Stomach (tissue), 9 donors: ENCODE results near the gene PIK3R6. TPM values are rescaled to one million over a fixed set of nuclear protein-coding genes. Genes with fewer than 3 reads are reported as not detected.

Experiments used
- DNase-seq, 2 donors: peaks; one replicate each; pipeline versions ENCODE4 v3.0.0 to v3.0.0-alpha.2; 2013 to 2019
- H3K27ac ChIP-seq, 5 donors: fragments of 200-600 bp in 4 of 5; sonication (generic) in 4 of 5; one replicate each; pipeline ENCODE4 v1.5.1; 2013 to 2019; ENCODE audit warnings: mild to moderate bottlenecking in 1 of 5, moderate library complexity in 1 of 5
- H3K27me3 ChIP-seq, 3 donors: fragments of 200-600 bp; sonication (generic); one replicate each; pipeline ENCODE4 v1.5.1; 2017 to 2019; ENCODE audit warnings: mixed run types in 1 of 3
- H3K36me3 ChIP-seq, 4 donors: fragments of 200-600 bp; sonication (generic); 1 replicate in 3 of 4; 2 replicates in 1 of 4; pipeline ENCODE4 v1.5.1; 2016 to 2019
- H3K4me1 ChIP-seq, 4 donors: fragments of 200-600 bp; sonication (generic); one replicate each; pipeline ENCODE4 v1.5.1; 2016 to 2019
- H3K4me3 ChIP-seq, 4 donors: fragments of 200-600 bp; sonication (generic) in 3 of 4; one replicate each; pipeline ENCODE4 v1.5.1; 2016 to 2019; ENCODE audit warnings: mild to moderate bottlenecking in 1 of 4
- H3K9me3 ChIP-seq, 4 donors: fragments of 200-600 bp; sonication (generic); one replicate each; pipeline ENCODE4 v1.5.1; 2016 to 2019
- CTCF ChIP-seq, 7 experiments: fragments of 450-650 bp in 4 of 7; fragments of 200-600 bp in 3 of 7; sonication (generic) in 3 of 7; IDR thresholded peaks; one replicate each; pipeline ENCODE4 v1.5.1; 2016 to 2019; ENCODE audit warnings: antibody characterized with exemption in 7 of 7, control low read depth in 2 of 7, mild to moderate bottlenecking in 1 of 7
- EP300 ChIP-seq: sonication (generic); formaldehyde crosslinking; IDR thresholded peaks from one replicate; pipeline ENCODE4 v1.6.1; 2017; ENCODE audit warnings: antibody characterized with exemption
- POLR2A ChIP-seq, 4 donors: fragments of 450-650 bp; IDR thresholded peaks; one replicate each; pipeline ENCODE4 v1.6.1; 2016; ENCODE audit warnings: antibody characterized with exemption in 4 of 4, control low read depth in 2 of 4, mild to moderate bottlenecking in 1 of 4, moderate library complexity in 1 of 4
- POLR2AphosphoS5 ChIP-seq, 3 donors: sonication (generic); formaldehyde crosslinking; IDR thresholded peaks; one replicate each; pipeline ENCODE4 v1.6.1; 2016; ENCODE audit warnings: antibody characterized with exemption in 3 of 3
- WGBS, 5 donors: extraction: QIAGEN DNeasy Blood & Tissue Kit in 3 of 5; methylation state at CpG; one replicate each; pipeline versions ENCODE4 v1.1.5 to v1.1.7; 2013 to 2018; 5-methylcytosine and 5-hydroxymethylcytosine counted together
- intact Hi-C: fragments of 100-400 bp; cut with DNase I; formaldehyde crosslinking; loops from one replicate; pipeline ENCODE4 v1.15.1; 2023; ENCODE audit warnings: low total_unique reads
- polyA plus RNA-seq, 3 donors: library from polyadenylated mRNA; stranded (reverse); fragments of 200-250 nt; gene quantifications; one replicate each; pipeline ENCODE4 v1.2.3, GENCODE V29; 2013
- total RNA-seq, 5 donors: library from RNA; depleted of rRNA; stranded (reverse); fragments of >200 nt; gene quantifications; one replicate each; pipeline versions ENCODE4 v1.1.0 to v1.2.3, GENCODE V29; 2014 to 2016
- donor health status: healthy with polysubstance abuse.
- donor health status: Bipolar disorder and iron deficiency.
- donor health status: healthy.

Gene PIK3R6
- total and polyA plus RNA-seq, 8 donors: under 0.01 to 4.3 (median 0.37) TPM; not detected in 1

- intact Hi-C loops: no loop called here
- TF ChIP-seq CTCF (IDR thresholded peaks at IDR 0.05) (no peak), POLR2A (IDR thresholded peaks at IDR 0.05) (no peak), POLR2AphosphoS5 (IDR thresholded peaks at IDR 0.05) (no peak), EP300 (no peak)
- 22 to 78% (median 43%) methylated on average over 2 of the region's 2 CpGs for WGBS, 5 donors
Observed at GRCh38 chr17:8788998-8789397, 78.5 kb downstream of the PIK3R6 start.

GRCh38 chr17:8785547-8786413 is 81.7 kb downstream of the PIK3R6 start:
- intact Hi-C loops: no loop called here
- DNase-seq: peak; percentile 79 to 88
- WGBS, 5 donors: 27 to 30% (median 27%) methylated on average over 18 to 19 of the region's 19 CpGs
- TF ChIP-seq POLR2A (IDR thresholded peaks at IDR 0.05): no peak
- TF ChIP-seq CTCF (IDR thresholded peaks at IDR 0.05): peak in 5 of 7 experiments; percentile 65 to 82 (median 78)
- H3K4me3 ChIP-seq: no peak overlapping the region
- no peaks in the 10 kb centered on the region for H3K27me3 ChIP-seq
- H3K9me3 ChIP-seq: no peaks in the 10 kb centered on the region
- H3K36me3 ChIP-seq: no peaks in the 10 kb centered on the region
- no peak overlapping the region for H3K27ac ChIP-seq
- H3K4me1 ChIP-seq: peaks cover 0 to 17% (median 10%) of the 10 kb centered on the region in 4 donors

More at GRCh38 chr17:8788998-8789397, 78.5 kb downstream of the PIK3R6 start:
- H3K27ac ChIP-seq: peak overlapping the region in 2 of 5 donors; percentile 41 to 44
- H3K27me3 ChIP-seq: no peaks in the 10 kb centered on the region
- no peaks in the 10 kb centered on the region for H3K36me3 ChIP-seq
- no peak overlapping the region for H3K4me3 ChIP-seq
- peaks cover 0 to 12% (median 9%) of the 10 kb centered on the region in 4 donors for H3K9me3 ChIP-seq
- peaks cover 0 to 17% (median 10%) of the 10 kb centered on the region in 4 donors for H3K4me1 ChIP-seq
- DNase-seq: peak in 1 of 2 donors; percentile 41

GRCh38 chr17:8782176-8782575 is 85.3 kb downstream of the PIK3R6 start:
- Histone ChIP-seq H3K4me3 (no peak overlapping the region), H3K9me3 (no peaks in the 10 kb centered on the region), H3K4me1 (peaks cover 0 to 7% (median 0%) of the 10 kb centered on the region in 4 donors), H3K27ac (no peak overlapping the region), H3K36me3 (no peaks in the 10 kb centered on the region), H3K27me3 (no peaks in the 10 kb centered on the region)
- intact Hi-C loops: no loop called here
- DNase-seq: no peak
- no peak for TF ChIP-seq POLR2AphosphoS5 (IDR thresholded peaks at IDR 0.05)
- TF ChIP-seq EP300: no peak
- TF ChIP-seq CTCF (IDR thresholded peaks at IDR 0.05): no peak
- TF ChIP-seq POLR2A (IDR thresholded peaks at IDR 0.05): no peak
- 74 to 81% (median 76%) methylated on average over 1 of the region's 1 CpG for WGBS, 5 donors

- H3K36me3 ChIP-seq: no peaks in the 10 kb centered on the region
- no peak overlapping the region for H3K27ac ChIP-seq
- no peak overlapping the region for H3K4me3 ChIP-seq
- no peak for TF ChIP-seq EP300
- TF ChIP-seq POLR2AphosphoS5 (IDR thresholded peaks at IDR 0.05): no peak
- no peak for TF ChIP-seq CTCF (IDR thresholded peaks at IDR 0.05)
- no peak for TF ChIP-seq POLR2A (IDR thresholded peaks at IDR 0.05)
- DNase-seq: no peak
- WGBS, 5 donors: 85 to 94% (median 89%) methylated on average over 4 of the region's 4 CpGs
- H3K27me3 ChIP-seq: no peaks in the 10 kb centered on the region
- H3K9me3 ChIP-seq: no peaks in the 10 kb centered on the region
- intact Hi-C loops: no loop called here
- H3K4me1 ChIP-seq: peaks cover 0 to 7% (median 0%) of the 10 kb centered on the region in 4 donors
Observed at GRCh38 chr17:8781776-8782175, 85.7 kb downstream of the PIK3R6 start.
